H9 (cell line): ENCODE measurements around the gene PER2. TPM values are rescaled to one million over a fixed set of nuclear protein-coding genes. Genes with fewer than 3 reads are reported as not detected.

Experiments
- DNase-seq: peaks from one replicate; pipeline ENCODE4 v3.0.0-alpha.2; 2017
- H2AFZ ChIP-seq: one replicate; pipeline ENCODE4 v1.6.1; 2013; ENCODE audit warnings: mild to moderate bottlenecking, low read length, control low read depth, moderate library complexity
- H2AK5ac ChIP-seq: 2 replicates; pipeline ENCODE4 v1.6.1; 2013; ENCODE audit warnings: low read length, control low read depth, mixed read lengths; ENCODE audit not compliant: insufficient read length
- H2BK120ac ChIP-seq: one replicate; pipeline ENCODE4 v1.6.1; 2013; ENCODE audit warnings: low read depth, mild to moderate bottlenecking, low read length, control low read depth, inconsistent platforms; ENCODE audit not compliant: poor library complexity, severe bottlenecking
- H2BK12ac ChIP-seq: 2 replicates; pipeline ENCODE4 v1.6.1; 2013; ENCODE audit warnings: low read length, control low read depth, mixed read lengths, low read depth; ENCODE audit not compliant: insufficient read length
- H2BK15ac ChIP-seq: 2 replicates; pipeline ENCODE4 v1.6.1; 2013; ENCODE audit warnings: low read depth, low read length, control low read depth
- H2BK20ac ChIP-seq: one replicate; pipeline ENCODE4 v1.6.1; 2013; ENCODE audit warnings: low read depth, mild to moderate bottlenecking, low read length, control low read depth, inconsistent platforms; ENCODE audit not compliant: poor library complexity, severe bottlenecking
- H2BK5ac ChIP-seq: 2 replicates; pipeline ENCODE4 v1.6.1; 2013; ENCODE audit warnings: low read length, control low read depth, mixed read lengths; ENCODE audit not compliant: insufficient read length
- H3K14ac ChIP-seq: 2 replicates; pipeline ENCODE4 v1.6.1; 2013; ENCODE audit warnings: low read length, control low read depth; ENCODE audit not compliant: insufficient read depth
- H3K18ac ChIP-seq: 2 replicates; pipeline ENCODE4 v1.6.1; 2013; ENCODE audit warnings: low read depth, mild to moderate bottlenecking, mixed read lengths, low read length, control low read depth; ENCODE audit not compliant: insufficient read length
- H3K23ac ChIP-seq: 2 replicates; pipeline ENCODE4 v1.6.1; 2013; ENCODE audit warnings: low read length, control low read depth, mixed read lengths, low read depth; ENCODE audit not compliant: insufficient read length
- H3K23me2 ChIP-seq: 2 replicates; pipeline ENCODE4 v1.6.1; 2013; ENCODE audit warnings: low read depth, mild to moderate bottlenecking, mixed read lengths, low read length, control low read depth; ENCODE audit not compliant: insufficient read length, poor library complexity, severe bottlenecking
- H3K27ac ChIP-seq: 2 replicates; pipeline ENCODE4 v1.5.1; 2013; ENCODE audit warnings: low read length, control low read depth, mixed read lengths, low read depth; ENCODE audit not compliant: insufficient read length
- H3K27me3 ChIP-seq: 2 replicates; pipeline ENCODE4 v1.6.1; 2013; ENCODE audit warnings: low read length, control low read depth, inconsistent platforms; ENCODE audit not compliant: insufficient read depth
- H3K4ac ChIP-seq: 2 replicates; pipeline ENCODE4 v1.6.1; 2013; ENCODE audit warnings: low read depth, mild to moderate bottlenecking, control low read depth, inconsistent platforms, low read length, moderate library complexity
- H3K4me1 ChIP-seq: 2 replicates; pipeline ENCODE4 v1.6.1; 2013; ENCODE audit warnings: low read length, control low read depth, inconsistent platforms; ENCODE audit not compliant: insufficient read depth
- H3K4me2 ChIP-seq: 2 replicates; pipeline ENCODE4 v1.6.1; 2013; ENCODE audit warnings: low read length, control low read depth, mixed read lengths; ENCODE audit not compliant: insufficient read length, insufficient read depth
- H3K56ac ChIP-seq: 2 replicates; pipeline ENCODE4 v1.6.1; 2013; ENCODE audit warnings: low read depth, mild to moderate bottlenecking, mixed read lengths, low read length, control low read depth; ENCODE audit not compliant: insufficient read length
- H3K79me1 ChIP-seq: 2 replicates; pipeline ENCODE4 v1.6.1; 2013; ENCODE audit warnings: low read depth, mild to moderate bottlenecking, moderate library complexity, low read length, control low read depth, inconsistent platforms; ENCODE audit not compliant: insufficient read depth, poor library complexity, severe bottlenecking
- H3K79me2 ChIP-seq: 2 replicates; pipeline ENCODE4 v1.6.1; 2013; ENCODE audit warnings: low read length, control low read depth, inconsistent platforms; ENCODE audit not compliant: insufficient read depth
- H3K9ac ChIP-seq: 2 replicates; pipeline ENCODE4 v1.6.1; 2013; ENCODE audit warnings: low read length, control low read depth, mixed read lengths; ENCODE audit not compliant: insufficient read length; ENCODE audit errors: extremely low read depth
- H3K9me3 ChIP-seq: one replicate; pipeline ENCODE4 v1.6.1; 2013; ENCODE audit warnings: low read depth, low read length, inconsistent platforms; ENCODE audit not compliant: control insufficient read depth
- H3T11ph ChIP-seq: one replicate; pipeline ENCODE4 v1.6.1; 2013; ENCODE audit warnings: mild to moderate bottlenecking, low read length, control low read depth, inconsistent platforms
- H4K20me1 ChIP-seq: one replicate; pipeline ENCODE4 v1.6.1; 2013; ENCODE audit not compliant: control insufficient read depth, insufficient read length, insufficient read depth
- H4K5ac ChIP-seq: 2 replicates; pipeline ENCODE4 v1.6.1; 2013; ENCODE audit warnings: low read depth, mild to moderate bottlenecking, mixed read lengths, low read length, control low read depth; ENCODE audit not compliant: insufficient read length
- H4K8ac ChIP-seq: replicated peaks from 2 replicates; pipeline ENCODE4 v1.6.1; 2013; ENCODE audit warnings: low read length, control low read depth, mixed read lengths, low read depth; ENCODE audit not compliant: insufficient read length
- H4K91ac ChIP-seq: 2 replicates; pipeline ENCODE4 v1.6.1; 2013; ENCODE audit warnings: low read depth, mild to moderate bottlenecking, moderate library complexity, mixed read lengths, low read length, control low read depth; ENCODE audit not compliant: insufficient read length
- H3K27ac Mint-ChIP-seq, 3 experiments: 2 replicates in 2 of 3; 3 replicates in 1 of 3; pipeline ENCODE4 v1.8.0; 2020 to 2021; ENCODE audit warnings: mixed read lengths in 3 of 3, mild to moderate bottlenecking in 1 of 3, moderate library complexity in 1 of 3
- H3K27me3 Mint-ChIP-seq: 2 replicates; pipeline ENCODE4 v1.8.0; 2021; ENCODE audit warnings: low read depth, mild to moderate bottlenecking, moderate library complexity, mixed read lengths
- H3K36me3 Mint-ChIP-seq, 3 experiments: 2 replicates in 2 of 3; 3 replicates in 1 of 3; pipeline ENCODE4 v1.8.0; 2020 to 2021; ENCODE audit warnings: low read depth in 3 of 3, mixed read lengths in 3 of 3; ENCODE audit not compliant: insufficient read depth in 1 of 3
- H3K4me1 Mint-ChIP-seq, 2 experiments: 2 replicates each; pipeline ENCODE4 v1.8.0; 2020; ENCODE audit warnings: mixed read lengths in 2 of 2
- H3K4me3 Mint-ChIP-seq, 2 experiments: 2 replicates in 1 of 2; 3 replicates in 1 of 2; pipeline ENCODE4 v1.8.0; 2020 to 2021; ENCODE audit warnings: mild to moderate bottlenecking in 2 of 2, mixed read lengths in 2 of 2, moderate library complexity in 1 of 2
- H3K9me3 Mint-ChIP-seq, 2 experiments: 2 replicates in 1 of 2; 3 replicates in 1 of 2; pipeline ENCODE4 v1.8.0; 2020; ENCODE audit warnings: mild to moderate bottlenecking in 2 of 2, mixed read lengths in 2 of 2, moderate library complexity in 1 of 2
- WGBS: extraction: QIAGEN DNeasy Blood & Tissue Kit; methylation state at CpG from one replicate; pipeline ENCODE4 v1.1.7; 2013; ENCODE audit warnings: missing lambda C conversion rate, low lambda C conversion rate, mixed read lengths; ENCODE audit not compliant: insufficient read length; ENCODE audit errors: extremely low coverage; 5-methylcytosine and 5-hydroxymethylcytosine counted together
- total RNA-seq: library from RNA; stranded (reverse); gene quantifications from 2 replicates; pipeline ENCODE4 v1.2.1, GENCODE V29; 2021
- TF ChIP-seq, protein P1 (sequence below): fragments of 200-600 bp; sonication (generic); conservative IDR thresholded peaks from 3 replicates; pipeline ENCODE4 v1.8.0; 2021; ENCODE audit warnings: antibody characterized with exemption, mild to moderate bottlenecking

PER2 gene
- total RNA-seq, 1 experiment from 2014 or later = 12.9 TPM

DNA sequence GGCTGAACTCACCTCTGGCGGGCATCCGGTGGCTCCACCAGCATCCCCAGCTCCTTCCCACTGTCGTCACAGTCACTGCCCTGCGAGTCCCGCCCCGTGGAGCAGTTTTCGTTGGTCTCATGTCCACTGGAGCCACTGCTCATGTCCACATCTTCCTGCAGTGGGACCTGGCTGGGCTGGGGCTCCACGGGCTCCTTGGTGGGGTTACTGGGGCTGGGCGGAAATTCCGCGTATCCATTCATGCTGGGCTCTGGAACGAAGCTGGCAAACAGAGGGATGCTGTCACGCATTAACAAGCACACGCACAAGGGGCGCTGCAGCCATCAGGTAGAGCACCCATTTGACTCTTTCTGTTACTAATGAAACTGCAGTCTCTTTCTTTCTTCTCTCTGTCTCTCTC, 10.7 kb downstream of the PER2 start:
- WGBS = no CpG with 5 or more reads among the region's 15 CpGs
- DNase-seq = peak; percentile 68

More for the DNA sequence above, 10.7 kb downstream of the PER2 start:
- H3K27me3 ChIP-seq = no peaks in the 10 kb centered on the region
- H4K8ac ChIP-seq = no peak overlapping the region
- H2AFZ ChIP-seq = no peak overlapping the region
- no peak overlapping the region for H4K5ac ChIP-seq
- H3K9ac ChIP-seq = no peak overlapping the region
- H3K4me2 ChIP-seq = no peak overlapping the region
- H3K4me1 ChIP-seq = no peaks in the 10 kb centered on the region; the same call in 1 of the 2 replicates
- H2BK5ac ChIP-seq = no peak overlapping the region
- no peak overlapping the region for H3K18ac ChIP-seq
- H3K14ac ChIP-seq = no peak overlapping the region
- H3K4ac ChIP-seq = no peak overlapping the region
- no peak overlapping the region for H2BK20ac ChIP-seq
- no peak overlapping the region for H2BK12ac ChIP-seq
- no peaks in the 10 kb centered on the region for H3K23me2 ChIP-seq
- Mint-ChIP-seq H3K27ac (peak overlapping the region in 1 of 3 experiments; percentile 79; a peak in 2 of 7 replicates), H3K4me1 (peaks cover 6 to 9% of the 10 kb centered on the region in 2 experiments; a peak in 2 of 4 replicates), H3K9me3 (no peaks in the 10 kb centered on the region), H3K27me3 (no peaks in the 10 kb centered on the region; the same call in 1 of the 2 replicates), H3K4me3 (no peak overlapping the region), H3K36me3 (peaks cover 3 to 25% (median 24%) of the 10 kb centered on the region in 3 experiments; a peak in 5 of 7 replicates)
- H3K27ac ChIP-seq = no peak overlapping the region
- H2BK15ac ChIP-seq = no peak overlapping the region
- no peak overlapping the region for H3K23ac ChIP-seq
- H4K20me1 ChIP-seq = no peaks in the 10 kb centered on the region
- no peak overlapping the region for H4K91ac ChIP-seq
- H2BK120ac ChIP-seq = no peak overlapping the region
- no peaks in the 10 kb centered on the region for H3K79me1 ChIP-seq
- H3K56ac ChIP-seq = no peak overlapping the region
- no peak overlapping the region for H3T11ph ChIP-seq
- no peaks in the 10 kb centered on the region for H3K9me3 ChIP-seq
- no peaks in the 10 kb centered on the region for H3K79me2 ChIP-seq
- no peak overlapping the region for H2AK5ac ChIP-seq
- TF ChIP-seq, protein P1, sequence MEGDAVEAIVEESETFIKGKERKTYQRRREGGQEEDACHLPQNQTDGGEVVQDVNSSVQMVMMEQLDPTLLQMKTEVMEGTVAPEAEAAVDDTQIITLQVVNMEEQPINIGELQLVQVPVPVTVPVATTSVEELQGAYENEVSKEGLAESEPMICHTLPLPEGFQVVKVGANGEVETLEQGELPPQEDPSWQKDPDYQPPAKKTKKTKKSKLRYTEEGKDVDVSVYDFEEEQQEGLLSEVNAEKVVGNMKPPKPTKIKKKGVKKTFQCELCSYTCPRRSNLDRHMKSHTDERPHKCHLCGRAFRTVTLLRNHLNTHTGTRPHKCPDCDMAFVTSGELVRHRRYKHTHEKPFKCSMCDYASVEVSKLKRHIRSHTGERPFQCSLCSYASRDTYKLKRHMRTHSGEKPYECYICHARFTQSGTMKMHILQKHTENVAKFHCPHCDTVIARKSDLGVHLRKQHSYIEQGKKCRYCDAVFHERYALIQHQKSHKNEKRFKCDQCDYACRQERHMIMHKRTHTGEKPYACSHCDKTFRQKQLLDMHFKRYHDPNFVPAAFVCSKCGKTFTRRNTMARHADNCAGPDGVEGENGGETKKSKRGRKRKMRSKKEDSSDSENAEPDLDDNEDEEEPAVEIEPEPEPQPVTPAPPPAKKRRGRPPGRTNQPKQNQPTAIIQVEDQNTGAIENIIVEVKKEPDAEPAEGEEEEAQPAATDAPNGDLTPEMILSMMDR = peak; percentile 65
